Measurements from ENCODE around the gene ZNF845.
A peak's percentile ranks its signal among the peaks of the same experiment; 100 is the strongest.
"Not testable (repeated sequence)": the region's sequence is repeated elsewhere in the genome, so short reads cannot be mapped to it uniquely, and the experiment has no call there.

The ZNF845 gene

DNA sequence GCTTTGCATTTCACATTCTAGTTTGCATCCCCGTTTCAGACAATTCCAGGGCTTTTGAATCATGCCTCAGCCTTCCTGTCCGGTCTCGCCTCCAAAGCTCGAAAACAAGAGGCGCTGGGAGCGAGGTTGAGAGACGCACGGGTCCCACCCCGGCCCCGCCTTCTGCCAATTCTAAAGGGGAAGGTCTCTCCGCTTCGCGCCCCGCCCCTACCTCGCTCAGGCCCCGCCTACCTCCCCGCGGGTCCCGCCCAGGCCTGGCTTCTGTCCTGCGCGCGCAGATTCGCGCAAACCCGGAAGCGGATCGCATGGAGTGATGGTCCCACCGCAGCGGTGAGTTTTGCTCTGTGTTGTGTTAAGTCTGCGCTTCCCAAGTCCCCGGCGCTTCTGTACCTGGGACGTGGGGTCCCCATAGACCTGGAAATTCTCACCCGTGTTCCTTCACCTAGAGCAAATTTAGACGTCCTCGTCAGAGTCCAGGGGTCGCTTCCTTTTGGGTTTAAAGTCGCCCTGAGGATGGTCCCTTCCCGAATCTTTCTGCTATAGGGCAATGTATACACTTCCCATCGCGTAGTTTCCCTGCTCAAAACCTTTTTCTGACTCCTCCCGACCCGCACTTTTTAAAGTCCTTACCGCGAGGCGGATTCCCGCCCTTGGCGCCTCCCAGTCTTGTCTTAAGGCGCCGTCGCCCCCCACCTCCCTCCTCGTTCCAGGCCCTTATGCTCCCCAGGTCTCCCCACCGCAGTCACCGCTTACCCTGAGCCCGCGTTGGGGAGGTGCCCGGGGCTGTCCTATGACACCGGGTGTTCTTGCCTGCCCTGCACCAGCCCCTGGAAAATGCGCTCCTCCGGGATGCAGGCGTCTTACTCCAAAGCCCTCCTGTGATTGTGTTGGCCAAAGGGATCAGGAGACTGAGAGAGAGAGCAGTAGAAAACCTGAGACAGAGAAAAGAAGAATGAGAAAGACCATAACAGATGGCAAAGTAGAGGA is at the start of gene ZNF845:
TSS of gene ZNF845 (plus strand) at position 287 of the 987 bp plus-strand sequence. CDS start 7,559 bp downstream, outside the sequence.
- DNase-seq = peak; percentile 95 to 98

DNA sequence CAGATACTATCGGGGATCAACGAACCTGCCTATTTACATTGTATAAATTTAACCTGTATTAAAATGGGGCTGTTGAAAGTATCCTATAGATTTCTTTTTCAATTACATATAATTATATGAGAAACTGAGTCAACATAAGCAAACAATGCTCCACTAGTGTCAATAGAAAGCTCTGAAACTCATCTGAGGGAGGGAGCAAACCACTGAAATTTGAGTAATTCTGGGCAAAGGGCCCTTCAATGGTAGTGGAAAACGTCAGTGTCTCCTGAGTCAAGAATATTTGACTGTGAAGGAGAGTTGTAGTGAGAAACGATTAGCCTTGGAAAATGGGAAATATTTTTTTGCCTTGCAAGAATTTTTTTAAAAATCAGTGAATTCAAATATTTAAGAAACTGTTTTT is 48.5 kb upstream of the ZNF845 start:
- DNase-seq = no peak

- DNase-seq = no peak
These were observed 42.6 kb upstream of the ZNF845 start for GRCh38 chr19:53290758-53291549.

DNA sequence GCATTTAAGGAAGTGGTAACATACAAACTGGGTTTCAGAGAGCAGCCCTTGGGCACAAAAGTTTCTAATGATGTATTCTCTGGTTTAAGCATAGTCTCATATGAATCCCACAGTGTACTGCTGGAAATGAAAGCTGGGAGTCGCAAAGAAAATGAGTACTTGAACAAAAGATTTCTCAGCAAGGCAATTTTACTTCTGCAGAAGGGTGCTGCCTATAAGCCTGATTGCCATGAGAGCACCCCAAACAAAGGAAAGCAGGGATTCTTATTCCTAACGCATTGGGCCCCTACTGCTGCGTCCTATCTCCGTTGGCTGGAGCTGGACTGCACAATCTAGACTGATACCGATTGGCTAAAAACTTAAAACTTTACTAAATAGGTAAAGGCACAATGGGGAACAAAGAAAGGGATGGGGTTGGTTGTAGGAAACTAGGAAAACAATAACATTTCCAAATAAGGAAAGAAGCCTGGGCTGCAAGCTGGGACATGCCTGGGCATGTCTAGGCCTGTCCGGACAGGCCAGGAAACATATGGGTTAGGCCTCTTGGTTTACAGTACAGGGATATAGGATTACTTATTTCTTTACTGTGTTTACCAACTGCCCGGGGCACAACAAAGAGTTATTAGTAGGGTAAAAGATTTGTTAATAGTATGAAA is 38.6 kb upstream of the ZNF845 start:
- no peak for DNase-seq

GRCh38 chr19:53301341-53301740 is 32.2 kb upstream of the ZNF845 start:
- not testable (repeated sequence) for DNase-seq

DNA sequence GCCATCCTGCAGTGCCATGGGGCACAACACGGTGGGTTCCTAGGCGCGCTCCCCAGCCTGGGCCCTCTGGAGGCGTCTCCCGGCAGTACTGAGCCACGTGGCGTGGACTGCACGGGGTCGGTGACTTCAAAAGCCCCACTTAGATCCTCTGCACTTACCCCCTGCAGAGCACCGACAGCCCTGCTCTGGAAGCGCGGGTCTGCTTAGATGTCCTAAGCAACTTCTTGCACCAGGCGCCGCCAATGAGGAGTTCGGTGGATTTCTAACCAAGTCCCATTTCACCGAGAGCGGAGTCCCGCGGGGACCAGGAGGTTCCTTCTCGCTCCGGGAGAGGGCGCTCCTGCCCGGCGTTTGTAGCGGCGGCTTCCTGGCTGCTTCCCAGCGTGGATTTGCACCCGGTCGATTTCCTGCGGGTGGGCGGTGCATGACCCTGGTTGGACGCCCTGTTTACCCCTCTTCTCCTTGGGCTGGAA is 25.2 kb upstream of the ZNF845 start:
- DNase-seq = peak in 1 of 2 donors; percentile 8

- no peak for DNase-seq
These were observed 22.5 kb upstream of the ZNF845 start for GRCh38 chr19:53311044-53311443.

- DNase-seq = no peak
These were observed 21.7 kb upstream of the ZNF845 start for GRCh38 chr19:53311897-53312296.

DNA sequence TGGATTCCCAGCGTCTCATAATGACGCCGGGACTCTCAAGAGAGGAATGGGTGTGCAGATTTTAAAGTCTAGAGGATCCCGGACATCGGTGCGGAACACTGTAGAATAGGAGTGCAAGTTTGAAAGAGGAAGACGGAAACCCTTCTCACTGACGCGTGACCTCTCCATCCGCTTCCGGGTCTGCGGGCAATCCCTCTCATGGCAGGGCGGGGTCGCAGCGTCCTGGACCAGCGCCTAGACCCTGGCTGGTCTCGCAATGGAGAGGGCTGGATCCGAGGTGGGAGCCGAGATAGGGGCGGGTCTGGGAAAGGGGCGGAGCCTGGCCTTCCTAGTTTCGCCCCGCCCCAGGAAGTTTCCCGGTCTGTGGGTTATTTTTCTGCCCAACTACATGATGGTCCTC is 4.6 kb upstream of the ZNF845 start:
- peak in 1 of 2 donors; percentile 10 for DNase-seq

DNA sequence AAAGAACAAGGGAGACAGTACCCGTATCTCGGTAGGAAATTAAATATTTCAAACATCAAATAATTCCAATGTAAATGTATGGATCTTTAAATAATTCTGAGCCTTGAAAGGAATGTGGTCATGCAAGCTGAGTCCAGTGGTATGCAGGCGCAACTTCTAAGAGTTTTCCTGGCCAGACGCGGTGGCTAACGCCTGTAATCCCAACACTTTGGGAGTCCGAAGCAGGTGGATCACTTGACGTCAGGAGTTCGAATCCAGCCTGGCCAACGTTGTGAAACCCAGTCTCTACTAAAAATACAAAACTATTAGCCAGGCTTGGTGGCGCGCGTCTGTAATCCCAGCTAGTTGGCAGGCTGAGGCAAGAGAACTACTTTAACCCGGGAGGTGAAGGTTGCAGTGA is 1.1 kb upstream of the ZNF845 start:
- no peak for DNase-seq

- DNase-seq = peak; percentile 30 to 33
These were observed 485 bp upstream of the ZNF845 start for GRCh38 chr19:53333066-53333462.

GRCh38 chr19:53344403-53344802 is 10.9 kb downstream of the ZNF845 start:
- DNase-seq = not testable (repeated sequence)

DNA sequence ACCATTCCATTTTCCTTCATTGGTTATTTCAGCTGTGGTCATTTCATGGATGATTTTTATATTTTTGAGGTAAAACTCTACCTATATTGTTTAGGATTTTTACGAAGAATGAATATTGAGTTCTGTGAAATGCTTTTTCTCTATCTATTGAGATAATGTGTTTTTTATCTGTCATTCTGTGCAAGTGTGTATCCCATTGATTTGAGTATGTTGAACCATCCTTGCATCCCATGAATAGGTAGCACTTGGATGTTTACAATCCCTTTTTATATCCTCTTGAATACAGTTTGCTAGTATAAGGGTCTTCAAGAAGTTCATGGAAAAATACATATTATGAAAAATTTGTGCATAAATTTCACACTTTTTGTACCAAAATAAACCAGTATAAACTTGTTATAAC is 22.2 kb downstream of the ZNF845 start:
- DNase-seq = no peak

DNA sequence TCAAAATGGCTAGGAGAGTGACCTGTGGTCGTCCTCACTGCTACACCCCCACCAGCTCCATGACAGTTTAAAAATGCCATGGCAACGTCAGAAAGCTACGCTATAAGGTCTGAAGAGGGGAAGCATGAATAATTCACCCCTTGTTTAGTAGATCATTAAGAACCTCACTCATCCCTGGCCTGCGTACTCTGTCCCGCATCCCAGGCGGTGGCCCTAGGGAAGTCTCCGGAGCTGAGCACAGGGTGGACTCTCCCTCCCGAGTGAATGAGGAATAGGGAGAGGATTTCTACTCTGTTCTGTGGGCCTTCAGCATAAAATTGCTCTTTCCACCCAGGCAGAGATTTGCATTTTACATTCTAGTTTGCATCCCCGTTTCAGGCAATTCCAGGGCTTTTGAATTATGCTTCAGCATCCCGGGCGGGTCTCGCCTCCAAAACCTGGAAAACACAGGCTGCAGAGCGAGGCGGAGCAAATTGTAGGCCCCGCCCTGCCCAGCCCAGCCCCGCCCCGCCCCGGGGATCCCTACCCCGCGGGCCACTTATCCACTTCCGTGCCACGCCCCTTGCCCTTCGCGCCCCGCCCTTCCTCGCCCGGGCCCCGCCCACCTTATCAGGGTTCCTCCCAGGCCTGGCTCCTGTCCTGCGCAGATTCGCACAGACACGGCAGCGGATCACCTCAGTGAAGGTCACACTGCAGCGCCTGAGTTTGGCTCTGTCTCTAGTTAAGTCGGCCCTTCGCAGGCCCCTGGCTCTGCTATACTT is 24.5 kb downstream of the ZNF845 start:
- no peak for DNase-seq

DNA sequence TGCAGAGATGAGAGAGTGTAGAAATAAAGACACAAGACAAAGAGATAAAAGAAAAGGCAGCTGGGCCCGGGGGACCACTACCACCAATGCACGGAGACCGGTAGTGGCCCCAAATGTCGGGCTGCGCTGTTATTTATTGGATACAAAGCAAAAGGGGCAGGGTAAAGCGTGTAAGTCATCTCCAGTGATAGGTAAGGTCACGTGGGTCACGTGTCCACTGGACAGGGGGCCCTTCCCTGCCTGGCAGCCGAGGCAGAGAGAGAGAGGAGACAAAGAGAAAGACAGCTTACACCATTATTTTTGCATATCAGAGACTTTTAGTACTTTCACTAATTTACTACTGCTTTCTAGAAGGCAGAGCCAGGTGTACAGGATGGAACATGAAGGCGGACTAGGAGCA is 26.5 kb downstream of the ZNF845 start:
- not testable (repeated sequence) for DNase-seq

GRCh38 chr19:53365134-53365898 is 31.8 kb downstream of the ZNF845 start, which contains the start of gene ZNF525:
Gene ZNF525, plus strand, starts transcription at chr19:53365705. Its CDS starts 6,577 bp downstream, at chr19:53372282.
- peak; percentile 95 to 98 for DNase-seq

DNA sequence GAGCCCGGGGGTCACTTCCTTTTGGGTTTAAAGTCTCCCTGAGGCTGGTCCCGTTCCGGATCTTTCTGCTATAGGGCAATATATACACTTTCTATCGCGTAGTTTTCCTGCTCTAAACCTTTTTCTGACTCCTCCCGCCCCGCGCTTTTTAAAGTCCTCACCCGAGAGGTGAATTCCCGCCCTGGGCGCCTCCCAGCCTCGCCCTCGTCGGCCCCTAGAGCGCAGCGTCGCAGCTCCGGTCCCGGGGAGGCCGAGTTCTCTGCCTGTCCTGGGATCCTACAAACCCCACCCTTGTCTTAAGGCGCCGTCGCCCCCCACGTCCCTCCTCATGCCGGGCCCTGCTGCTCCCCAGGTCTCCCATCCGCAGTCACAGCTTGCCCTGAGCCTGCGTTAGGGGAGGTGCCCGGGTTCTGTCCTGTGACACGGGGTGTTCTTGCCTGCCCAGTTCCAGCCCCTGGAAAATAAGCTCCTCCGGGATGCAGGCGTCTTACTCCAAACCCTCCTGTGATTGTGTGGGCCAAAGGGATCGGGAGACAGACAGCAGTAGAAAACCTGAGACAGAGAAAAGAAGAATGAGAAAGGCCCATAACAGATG is 32.4 kb downstream of the ZNF845 start:
- peak; percentile 36 to 54 for DNase-seq

- DNase-seq = no peak
These were observed 38.6 kb downstream of the ZNF845 start for GRCh38 chr19:53372196-53372595.

DNA sequence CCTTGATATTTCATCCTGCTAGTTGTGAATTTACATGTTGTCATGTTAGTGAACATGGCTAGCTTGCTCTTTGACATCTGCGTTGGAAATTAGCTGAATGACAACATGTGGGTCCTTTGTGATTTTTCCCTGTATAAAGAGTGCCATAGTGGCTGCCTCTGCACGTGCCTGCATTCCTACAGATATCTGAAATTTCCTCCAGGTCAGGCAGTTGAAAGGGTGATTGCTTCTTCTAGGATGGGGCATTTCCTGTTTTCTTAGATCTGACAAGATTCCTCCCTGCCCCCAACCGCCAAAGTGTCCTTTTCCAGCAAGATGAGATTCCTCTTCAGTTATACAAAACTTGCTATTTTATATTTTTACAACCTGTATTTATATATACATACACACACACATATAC is 40.7 kb downstream of the ZNF845 start:
- no peak for DNase-seq

GRCh38 chr19:53374743-53375142 is 41.2 kb downstream of the ZNF845 start:
- DNase-seq = no peak

- DNase-seq = no peak
These were observed 47.8 kb downstream of the ZNF845 start for GRCh38 chr19:53381376-53381775.

Data from stimulated activated CD4-positive, alpha-beta T cell treated with anti-CD3 and anti-CD28 coated beads, Interleukin-2, amount 100 ng/mL, for 24 hours (primary cell).